Caco-2 (cell line): ENCODE measurements around the gene ATP1A4. TPM values are rescaled to one million over a fixed set of nuclear protein-coding genes. Genes with fewer than 3 reads are reported as not detected.

Source experiments
- BruUV-seq: library from RNA; stranded (reverse); fragments of 400-500 nt; replicated peaks from 2 replicates; lab custom pipeline; 2021; lab: Mats Ljungman, UMichigan
- CTCF ChIA-PET: fragments of 300-600 bp; sonication (Branson Sonifier 250); formaldehyde crosslinking; loops from one replicate; lab custom pipeline; 2022; ENCODE audit warnings: antibody characterized with exemption; lab: Charles Lee
- POLR2A ChIA-PET: fragments of 300-600 bp; sonication (Branson Sonifier 250); formaldehyde crosslinking; loops from one replicate; lab custom pipeline; 2022; ENCODE audit warnings: antibody characterized with exemption; lab: Charles Lee
- DNase-seq, 2 experiments: peaks; one replicate each; pipeline versions ENCODE4 v3.0.0 to v3.0.0-alpha.2; 2020 to 2022
- H3K27me3 ChIP-seq: replicated peaks from 2 replicates; pipeline ENCODE4 v1.6.0; 2011; ENCODE audit warnings: low read length; ENCODE audit not compliant: control insufficient read depth, insufficient read depth
- H3K36me3 ChIP-seq: 2 replicates; pipeline ENCODE4 v1.5.1; 2011; ENCODE audit warnings: low read length; ENCODE audit not compliant: control insufficient read depth, insufficient read depth
- H3K4me1 ChIP-seq: fragments of 250-450 bp; sonication (Bioruptor Pico); 2 replicates; pipeline ENCODE4 v1.5.1; 2020; ENCODE audit warnings: mild to moderate bottlenecking
- H3K4me3 ChIP-seq: 2 replicates; pipeline ENCODE4 v1.5.1; 2011; ENCODE audit warnings: low read depth, mild to moderate bottlenecking, control low read depth, low read length
- H3K9me3 ChIP-seq: fragments of 250-450 bp; sonication (Bioruptor Pico); 2 replicates; pipeline ENCODE4 v1.5.1; 2020; ENCODE audit warnings: mild to moderate bottlenecking, moderate library complexity
- H3K27ac Mint-ChIP-seq: one replicate; pipeline ENCODE4 v1.8.0; 2022; ENCODE audit warnings: mixed read lengths; ENCODE audit not compliant: unreplicated experiment
- H3K27me3 Mint-ChIP-seq: one replicate; pipeline ENCODE4 v1.8.0; 2022; ENCODE audit warnings: mixed read lengths; ENCODE audit not compliant: insufficient read depth, unreplicated experiment
- H3K36me3 Mint-ChIP-seq: one replicate; pipeline ENCODE4 v1.8.0; 2022; ENCODE audit warnings: mild to moderate bottlenecking, mixed read lengths; ENCODE audit not compliant: insufficient read depth, unreplicated experiment
- H3K4me1 Mint-ChIP-seq: one replicate; pipeline ENCODE4 v1.8.0; 2022; ENCODE audit warnings: low read depth, mixed read lengths; ENCODE audit not compliant: unreplicated experiment
- H3K4me3 Mint-ChIP-seq: one replicate; pipeline ENCODE4 v1.8.0; 2022; ENCODE audit warnings: mild to moderate bottlenecking, moderate library complexity, mixed read lengths; ENCODE audit not compliant: unreplicated experiment
- H3K9me3 Mint-ChIP-seq: one replicate; pipeline ENCODE4 v1.8.0; 2022; ENCODE audit warnings: mixed read lengths; ENCODE audit not compliant: unreplicated experiment
- intact Hi-C: fragments of 100-400 bp; cut with micrococcal nuclease; formaldehyde crosslinking; loops from one replicate; pipeline ENCODE4 v1.10.0; 2022; ENCODE audit not compliant: unreplicated experiment
- total RNA-seq: library from RNA; stranded (reverse); gene quantifications from 2 replicates; pipeline ENCODE4 v1.2.3, GENCODE V29; 2022
- TF ChIP-seq, protein P1 (sequence below), 2 experiments: fragments of 200-600 bp in 1 of 2; IDR thresholded peaks; 1 replicate in 1 of 2; 2 replicates in 1 of 2; pipeline versions ENCODE4 v1.5.1 to v1.8.0; 2011 to 2022; ENCODE audit warnings: antibody characterized with exemption in 1 of 2, control low read depth in 1 of 2, inconsistent platforms in 1 of 2, low read depth in 1 of 2, low read length in 1 of 2, mild to moderate bottlenecking in 1 of 2, moderate library complexity in 1 of 2; ENCODE audit not compliant: insufficient read depth in 1 of 2, severe bottlenecking in 1 of 2, unreplicated experiment in 1 of 2

Gene ATP1A4
- total RNA-seq, 1 experiment from 2014 or later = not detected

DNA sequence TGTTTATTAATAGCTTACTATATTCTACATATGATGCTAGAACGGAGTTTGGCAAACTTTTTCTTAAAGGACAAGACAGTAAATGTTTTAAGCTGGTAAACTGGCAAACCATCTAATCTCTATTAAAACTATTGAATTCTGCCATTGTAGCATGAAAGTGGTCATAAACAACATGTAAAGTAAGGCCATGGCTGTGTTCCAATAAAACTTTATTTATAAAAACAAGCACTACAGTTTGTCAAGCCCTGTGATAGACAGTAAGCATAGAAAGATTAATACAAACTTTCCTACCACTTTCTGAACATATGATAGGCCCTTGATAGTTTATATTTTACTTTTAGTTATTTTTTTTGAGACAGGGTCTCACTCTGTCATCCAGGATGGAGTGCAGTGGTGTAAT is 76.2 kb downstream of the ATP1A4 start:
- no peak overlapping the region for H3K4me3 ChIP-seq
- H3K36me3 ChIP-seq = peaks cover 2% of the 10 kb centered on the region
- no TSS peak for BruUV-seq
- H3K36me3 Mint-ChIP-seq = peaks cover 39% of the 10 kb centered on the region
- H3K9me3 ChIP-seq = no peaks in the 10 kb centered on the region
- no peak overlapping the region for H3K27ac Mint-ChIP-seq
- POLR2A ChIA-PET = interaction anchor here (0.7 kb wide), 1 partner anchor 11 kb away, joined by 3 read pairs; no protein-coding TSS in a partner anchor
- no peaks in the 10 kb centered on the region for H3K4me1 ChIP-seq
- H3K4me1 Mint-ChIP-seq = no peaks in the 10 kb centered on the region
- intact Hi-C loops = no loop called here
- TF ChIP-seq, protein P1, sequence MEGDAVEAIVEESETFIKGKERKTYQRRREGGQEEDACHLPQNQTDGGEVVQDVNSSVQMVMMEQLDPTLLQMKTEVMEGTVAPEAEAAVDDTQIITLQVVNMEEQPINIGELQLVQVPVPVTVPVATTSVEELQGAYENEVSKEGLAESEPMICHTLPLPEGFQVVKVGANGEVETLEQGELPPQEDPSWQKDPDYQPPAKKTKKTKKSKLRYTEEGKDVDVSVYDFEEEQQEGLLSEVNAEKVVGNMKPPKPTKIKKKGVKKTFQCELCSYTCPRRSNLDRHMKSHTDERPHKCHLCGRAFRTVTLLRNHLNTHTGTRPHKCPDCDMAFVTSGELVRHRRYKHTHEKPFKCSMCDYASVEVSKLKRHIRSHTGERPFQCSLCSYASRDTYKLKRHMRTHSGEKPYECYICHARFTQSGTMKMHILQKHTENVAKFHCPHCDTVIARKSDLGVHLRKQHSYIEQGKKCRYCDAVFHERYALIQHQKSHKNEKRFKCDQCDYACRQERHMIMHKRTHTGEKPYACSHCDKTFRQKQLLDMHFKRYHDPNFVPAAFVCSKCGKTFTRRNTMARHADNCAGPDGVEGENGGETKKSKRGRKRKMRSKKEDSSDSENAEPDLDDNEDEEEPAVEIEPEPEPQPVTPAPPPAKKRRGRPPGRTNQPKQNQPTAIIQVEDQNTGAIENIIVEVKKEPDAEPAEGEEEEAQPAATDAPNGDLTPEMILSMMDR (IDR thresholded peaks at IDR 0.05; ENCODE audit: insufficient read depth in 1 of 2, low read depth in 1 of 2, low read length in 1 of 2, severe bottlenecking in 1 of 2, unreplicated experiment in 1 of 2) = no peak
- CTCF ChIA-PET = interaction anchor here (0.9 to 2.2 kb wide), 2 partner anchors 8 to 34 kb away, joined by 4 to 8 read pairs; no protein-coding TSS in a partner anchor
- H3K4me3 Mint-ChIP-seq = no peak overlapping the region
- no peaks in the 10 kb centered on the region for H3K27me3 ChIP-seq
- no peaks in the 10 kb centered on the region for H3K9me3 Mint-ChIP-seq
- no peak for DNase-seq
- no peaks in the 10 kb centered on the region for H3K27me3 Mint-ChIP-seq

DNA sequence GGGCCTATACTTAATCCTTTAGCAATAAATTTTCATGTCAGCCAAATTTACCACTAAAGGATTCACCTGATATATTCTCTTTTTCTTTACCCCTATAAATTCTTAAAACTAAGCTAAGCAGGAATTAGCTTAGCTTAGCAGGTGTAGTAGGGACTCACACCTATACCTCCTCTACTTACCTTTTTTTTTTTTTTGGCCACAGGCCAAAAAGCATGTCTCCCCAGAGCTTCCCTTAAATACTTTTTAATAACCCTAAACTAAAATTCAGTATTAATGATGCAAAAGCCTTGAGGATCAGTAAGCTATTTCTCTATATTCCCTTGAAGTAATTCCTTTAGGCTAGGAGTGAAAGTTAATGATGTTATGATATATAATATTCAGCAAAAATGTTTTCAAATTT is 77.0 kb downstream of the ATP1A4 start:
- intact Hi-C loops = no loop called here

DNA sequence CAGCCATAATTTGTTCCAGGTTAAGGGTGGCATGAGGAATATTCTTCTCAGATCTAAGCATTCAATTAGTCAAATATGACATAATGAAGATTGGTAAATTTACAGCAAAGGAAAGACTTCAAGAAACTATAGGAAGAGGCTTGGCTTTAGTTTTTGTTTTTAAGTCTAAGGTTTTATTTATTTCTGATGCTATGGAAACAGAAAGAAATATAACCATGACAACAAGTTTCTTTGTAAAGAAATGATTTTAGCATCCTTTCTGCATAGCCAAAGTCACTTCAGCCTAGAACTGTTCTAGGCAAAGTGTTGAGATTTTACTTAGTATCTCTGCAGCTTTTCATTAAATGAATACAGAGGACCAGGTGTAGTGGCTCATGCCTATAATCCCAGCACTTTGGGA is 81.5 kb downstream of the ATP1A4 start:
- H3K9me3 ChIP-seq = no peaks in the 10 kb centered on the region
- CTCF ChIA-PET = interaction anchor here (0.8 kb wide), 1 partner anchor 132 kb away, joined by 4 read pairs; no protein-coding TSS in a partner anchor
- H3K9me3 Mint-ChIP-seq = no peaks in the 10 kb centered on the region
- POLR2A ChIA-PET = no interaction called here
- TF ChIP-seq, protein P1 (IDR thresholded peaks at IDR 0.05; ENCODE audit: insufficient read depth in 1 of 2, low read depth in 1 of 2, low read length in 1 of 2, severe bottlenecking in 1 of 2, unreplicated experiment in 1 of 2) = no peak
- H3K36me3 ChIP-seq = no peaks in the 10 kb centered on the region; the same call in 1 of the 2 replicates
- H3K27me3 ChIP-seq = no peaks in the 10 kb centered on the region
- no peaks in the 10 kb centered on the region for H3K4me1 ChIP-seq
- H3K4me3 Mint-ChIP-seq = no peak overlapping the region
- intact Hi-C loops = no loop called here
- BruUV-seq = no TSS peak
- H3K4me3 ChIP-seq = no peak overlapping the region
- H3K27ac Mint-ChIP-seq = no peak overlapping the region
- H3K27me3 Mint-ChIP-seq = no peaks in the 10 kb centered on the region
- H3K4me1 Mint-ChIP-seq = no peaks in the 10 kb centered on the region
- DNase-seq = no peak
- H3K36me3 Mint-ChIP-seq = peaks cover 55% of the 10 kb centered on the region

More for the DNA sequence above, 77.0 kb downstream of the ATP1A4 start:
- Mint-ChIP-seq H3K4me1 (no peaks in the 10 kb centered on the region), H3K27me3 (no peaks in the 10 kb centered on the region), H3K36me3 (peaks cover 42% of the 10 kb centered on the region), H3K4me3 (no peak overlapping the region), H3K27ac (no peak overlapping the region), H3K9me3 (no peaks in the 10 kb centered on the region)
- no TSS peak for BruUV-seq
- H3K4me1 ChIP-seq = no peaks in the 10 kb centered on the region
- no peak overlapping the region for H3K4me3 ChIP-seq
- TF ChIP-seq, protein P1 (IDR thresholded peaks at IDR 0.05; ENCODE audit: insufficient read depth in 1 of 2, low read depth in 1 of 2, low read length in 1 of 2, severe bottlenecking in 1 of 2, unreplicated experiment in 1 of 2) = no peak
- no peaks in the 10 kb centered on the region for H3K9me3 ChIP-seq
- H3K27me3 ChIP-seq = no peaks in the 10 kb centered on the region
- no peak for DNase-seq
- ChIA-PET CTCF (interaction anchor here (0.9 to 2.2 kb wide), 3 partner anchors 9 to 35 kb away, joined by 4 to 8 read pairs (median 4); no protein-coding TSS in a partner anchor), POLR2A (no interaction called here)
- peaks cover 2% of the 10 kb centered on the region for H3K36me3 ChIP-seq

Other genes starting within 250 kb of the ATP1A4 start
- gene TAGLN2, start 226.1 kb upstream of the ATP1A4 start, total RNA-seq = 518 and 531 TPM in 2 replicates
- 19.6 and 21.2 TPM in 2 replicates for gene IGSF9, start 206.0 kb upstream of the ATP1A4 start, total RNA-seq
- gene SLAMF9, start 197.4 kb upstream of the ATP1A4 start, total RNA-seq = 0.36 TPM in 1 of 2 replicates, not detected in the other
- 5.5 and 5.7 TPM in 2 replicates for gene PIGM, start 119.6 kb upstream of the ATP1A4 start, total RNA-seq
- 0.58 and 0.68 TPM in 2 replicates for gene KCNJ10, start 81.4 kb upstream of the ATP1A4 start, total RNA-seq
- not detected in 2 replicates for gene KCNJ9, start 70.1 kb upstream of the ATP1A4 start, total RNA-seq
- gene IGSF8, start 53.0 kb upstream of the ATP1A4 start, total RNA-seq = 15.4 and 16.0 TPM in 2 replicates
- gene ATP1A2, start 35.8 kb upstream of the ATP1A4 start, total RNA-seq = 0.36 TPM in 1 of 2 replicates, not detected in the other
- gene CASQ1, start 39.0 kb downstream of the ATP1A4 start, total RNA-seq = not detected in 2 replicates
- gene PEA15, start 53.8 kb downstream of the ATP1A4 start, total RNA-seq = 84.9 and 85.1 TPM in 2 replicates
- 112 and 116 TPM in 2 replicates for gene DCAF8, start 110.9 kb downstream of the ATP1A4 start, total RNA-seq
- 56.3 and 59.3 TPM in 2 replicates for gene PEX19, start 133.5 kb downstream of the ATP1A4 start, total RNA-seq
- 153 and 155 TPM in 2 replicates for gene COPA, start 191.6 kb downstream of the ATP1A4 start, total RNA-seq
- gene NCSTN, start 191.8 kb downstream of the ATP1A4 start, total RNA-seq = 89.5 and 102 TPM in 2 replicates
- gene NHLH1, start 215.5 kb downstream of the ATP1A4 start, total RNA-seq = 0.28 and 0.36 TPM in 2 replicates
- gene VANGL2, start 249.0 kb downstream of the ATP1A4 start, total RNA-seq = 3.2 and 3.4 TPM in 2 replicates